ENCODE measurements around the gene MYH16. TPM values are rescaled to one million over a fixed set of nuclear protein-coding genes. Genes with fewer than 3 reads are reported as not detected.

Gene MYH16
- total and polyA plus RNA-seq, 2 donors (not counting 1 experiment from before 2014, with no cell fraction given) = not detected

DNA sequence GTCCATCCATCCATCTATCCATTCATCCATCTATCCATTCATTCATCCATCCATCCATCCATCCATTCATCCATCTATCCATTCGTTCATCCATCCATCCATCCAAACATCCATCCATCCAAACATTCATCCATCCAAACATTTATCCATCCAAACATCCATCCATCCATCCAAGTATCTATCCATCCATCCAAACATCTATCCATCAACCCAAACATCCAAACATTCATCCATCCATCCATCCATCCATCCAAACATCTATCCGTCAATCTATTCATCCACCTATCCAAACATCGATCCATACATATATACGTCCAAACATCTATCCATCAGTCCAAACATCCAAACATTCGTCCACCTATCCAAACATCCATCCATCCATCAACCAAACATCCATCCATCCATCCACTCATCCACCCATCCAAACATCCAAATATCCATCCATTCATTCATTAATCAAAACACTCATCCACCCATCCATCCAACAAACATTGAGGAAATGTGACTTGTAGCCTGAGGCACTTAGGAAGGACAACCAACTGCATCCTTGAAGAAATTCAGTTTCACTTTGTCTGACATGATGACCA is 28.8 kb upstream of the MYH16 start:
- Histone ChIP-seq H3K4me2 (replicated peaks; ENCODE audit: low read depth, low read length, poor library complexity, severe bottlenecking) (no peak overlapping the region), H3K27ac (ENCODE audit: low read length in 2 of 2) (no peak overlapping the region), H3K9me3 (ENCODE audit: control extremely low read depth in 1 of 3, control insufficient read depth in 2 of 3, insufficient read depth in 1 of 3, low read length in 2 of 3) (no peaks in the 10 kb centered on the region), H2AFZ (ENCODE audit: insufficient read depth, low read depth, low read length, poor library complexity, severe bottlenecking) (no peak overlapping the region), H4K20me1 (ENCODE audit: control insufficient read depth, insufficient read depth, low read length, poor library complexity, severe bottlenecking) (no peaks in the 10 kb centered on the region), H3K4me3 (ENCODE audit: control extremely low read depth in 1 of 5, extremely low read depth in 1 of 5, insufficient read depth in 1 of 5, low read depth in 2 of 5, low read length in 4 of 5) (no peak overlapping the region), H3K9ac (ENCODE audit: low read length) (no peak overlapping the region), H3K36me3 (replicated peaks in 1 of 2; ENCODE audit: control extremely low read depth in 1 of 2, control insufficient read depth in 1 of 2, extremely low read depth in 1 of 2, insufficient read depth in 2 of 2, low read length in 1 of 2) (no peaks in the 10 kb centered on the region), H3K4me1 (ENCODE audit: control insufficient read depth in 2 of 2, insufficient read depth in 2 of 2, low read length in 2 of 2) (no peaks in the 10 kb centered on the region), H3K79me2 (ENCODE audit: control insufficient read depth, insufficient read depth, low read length) (no peaks in the 10 kb centered on the region), H3K27me3 (replicated peaks in 1 of 4; ENCODE audit: control extremely low read depth in 1 of 4, control insufficient read depth in 3 of 4, insufficient read depth in 4 of 4, low read length in 3 of 4) (peaks cover 0 to 7% (median 0%) of the 10 kb centered on the region in 4 experiments)
- ATAC-seq (ENCODE audit: low read depth) = no peak
- no peaks in the 10 kb centered on the region for H3K9me3 Mint-ChIP-seq (ENCODE audit: insufficient read depth)
- intact Hi-C loops (cut with micrococcal nuclease) = no loop called here
- 86% methylated on average over 5 of the region's 5 CpGs for WGBS (ENCODE audit: insufficient coverage)
- ChIA-PET CTCF (no interaction called here), POLR2A (no interaction called here)
- no peak for DNase-seq
- H3K27ac Mint-ChIP-seq = no peak overlapping the region
- H3K4me3 Mint-ChIP-seq = no peak overlapping the region
- TF ChIP-seq, protein P1, sequence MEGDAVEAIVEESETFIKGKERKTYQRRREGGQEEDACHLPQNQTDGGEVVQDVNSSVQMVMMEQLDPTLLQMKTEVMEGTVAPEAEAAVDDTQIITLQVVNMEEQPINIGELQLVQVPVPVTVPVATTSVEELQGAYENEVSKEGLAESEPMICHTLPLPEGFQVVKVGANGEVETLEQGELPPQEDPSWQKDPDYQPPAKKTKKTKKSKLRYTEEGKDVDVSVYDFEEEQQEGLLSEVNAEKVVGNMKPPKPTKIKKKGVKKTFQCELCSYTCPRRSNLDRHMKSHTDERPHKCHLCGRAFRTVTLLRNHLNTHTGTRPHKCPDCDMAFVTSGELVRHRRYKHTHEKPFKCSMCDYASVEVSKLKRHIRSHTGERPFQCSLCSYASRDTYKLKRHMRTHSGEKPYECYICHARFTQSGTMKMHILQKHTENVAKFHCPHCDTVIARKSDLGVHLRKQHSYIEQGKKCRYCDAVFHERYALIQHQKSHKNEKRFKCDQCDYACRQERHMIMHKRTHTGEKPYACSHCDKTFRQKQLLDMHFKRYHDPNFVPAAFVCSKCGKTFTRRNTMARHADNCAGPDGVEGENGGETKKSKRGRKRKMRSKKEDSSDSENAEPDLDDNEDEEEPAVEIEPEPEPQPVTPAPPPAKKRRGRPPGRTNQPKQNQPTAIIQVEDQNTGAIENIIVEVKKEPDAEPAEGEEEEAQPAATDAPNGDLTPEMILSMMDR (IDR thresholded peaks at IDR 0.05) = no peak
- TF ChIP-seq EZH2 (IDR thresholded peaks at IDR 0.05; ENCODE audit: borderline replicate concordance, insufficient read depth, low read depth, low read length, poor library complexity, severe bottlenecking) = no peak
- H3K4me1 Mint-ChIP-seq = no peaks in the 10 kb centered on the region
- peaks cover 20% of the 10 kb centered on the region for H3K27me3 Mint-ChIP-seq

GRCh38 chr7:99244939-99245338 is 27.7 kb upstream of the MYH16 start:
- H3K27me3 ChIP-seq (replicated peaks in 1 of 4; ENCODE audit: control extremely low read depth in 1 of 4, control insufficient read depth in 3 of 4, insufficient read depth in 4 of 4, low read length in 3 of 4) = peaks cover 0 to 7% (median 0%) of the 10 kb centered on the region in 4 experiments
- no peaks in the 10 kb centered on the region for H3K9me3 ChIP-seq (ENCODE audit: control extremely low read depth in 1 of 3, control insufficient read depth in 2 of 3, insufficient read depth in 1 of 3, low read length in 2 of 3)
- no peaks in the 10 kb centered on the region for H3K4me1 ChIP-seq (ENCODE audit: control insufficient read depth in 2 of 2, insufficient read depth in 2 of 2, low read length in 2 of 2)
- H3K4me2 ChIP-seq (replicated peaks; ENCODE audit: low read depth, low read length, poor library complexity, severe bottlenecking) = no peak overlapping the region
- Mint-ChIP-seq H3K4me1 (no peaks in the 10 kb centered on the region), H3K27me3 (peaks cover 17% of the 10 kb centered on the region), H3K9me3 (ENCODE audit: insufficient read depth) (no peaks in the 10 kb centered on the region), H3K27ac (no peak overlapping the region), H3K4me3 (no peak overlapping the region)
- H3K79me2 ChIP-seq (ENCODE audit: control insufficient read depth, insufficient read depth, low read length) = no peaks in the 10 kb centered on the region
- 38% methylated on average over 1 of the region's 3 CpGs for WGBS (ENCODE audit: insufficient coverage)
- no peaks in the 10 kb centered on the region for H4K20me1 ChIP-seq (ENCODE audit: control insufficient read depth, insufficient read depth, low read length, poor library complexity, severe bottlenecking)
- intact Hi-C loops (cut with micrococcal nuclease) = no loop called here
- no peak overlapping the region for H2AFZ ChIP-seq (ENCODE audit: insufficient read depth, low read depth, low read length, poor library complexity, severe bottlenecking)
- no peak for ATAC-seq (ENCODE audit: low read depth)
- no peaks in the 10 kb centered on the region for H3K36me3 ChIP-seq (replicated peaks in 1 of 2; ENCODE audit: control extremely low read depth in 1 of 2, control insufficient read depth in 1 of 2, extremely low read depth in 1 of 2, insufficient read depth in 2 of 2, low read length in 1 of 2)
- no peak for DNase-seq
- TF ChIP-seq EZH2 (IDR thresholded peaks at IDR 0.05; ENCODE audit: borderline replicate concordance, insufficient read depth, low read depth, low read length, poor library complexity, severe bottlenecking) = no peak
- POLR2A ChIA-PET = no interaction called here
- H3K27ac ChIP-seq (ENCODE audit: low read length in 2 of 2) = no peak overlapping the region
- H3K9ac ChIP-seq (ENCODE audit: low read length) = no peak overlapping the region
- CTCF ChIA-PET = no interaction called here
- no peak overlapping the region for H3K4me3 ChIP-seq (ENCODE audit: control extremely low read depth in 1 of 5, extremely low read depth in 1 of 5, insufficient read depth in 1 of 5, low read depth in 2 of 5, low read length in 4 of 5)

Measured in B cell (primary cell).